Measurements from ENCODE around the gene ZC3H12A.

The ZC3H12A gene

DNA sequence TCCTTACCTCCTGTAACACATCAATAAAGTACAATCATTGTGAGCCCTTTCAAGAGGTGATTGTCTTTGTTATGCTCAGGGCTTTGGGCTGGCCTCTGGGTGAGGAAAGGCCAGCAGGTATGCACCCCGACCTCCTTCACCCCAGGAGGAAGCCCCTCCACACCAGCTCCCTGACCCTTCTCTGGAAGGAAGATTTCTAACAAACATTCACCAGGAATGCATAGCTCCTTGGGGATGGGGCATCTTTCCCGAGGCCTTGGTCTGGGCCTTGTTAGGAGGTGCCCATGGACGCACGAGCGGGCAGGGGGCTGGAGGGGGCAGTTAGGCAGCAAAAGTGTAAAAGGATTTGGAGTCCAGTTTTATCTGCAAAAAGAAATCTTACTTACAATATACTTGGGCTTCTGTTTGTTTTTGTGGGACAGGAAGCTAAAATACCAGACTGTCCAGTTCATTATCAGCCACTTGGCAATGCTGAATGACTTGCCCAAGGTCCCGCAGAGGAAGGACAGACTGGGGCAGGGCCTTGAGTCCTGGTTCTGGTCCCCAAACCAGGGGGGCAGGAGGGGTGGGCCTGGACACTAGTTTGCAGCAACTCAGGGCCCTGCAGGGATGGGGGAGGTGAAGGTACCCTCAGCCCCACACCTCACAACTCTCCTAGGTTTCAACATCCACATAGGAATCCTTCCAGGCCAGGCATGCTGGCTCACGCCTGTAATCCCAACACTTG, 10.1 kb downstream of the ZC3H12A start:
- H2AFZ ChIP-seq, result no peak overlapping the region
- no peaks in the 10 kb centered on the region for H3K9me3 ChIP-seq (ENCODE audit: control insufficient read depth, low read length)
- no peak overlapping the region for H3K4me2 ChIP-seq (ENCODE audit: low read length)
- H3K36me3 ChIP-seq (ENCODE audit: control insufficient read depth, insufficient read depth, low read length), result no peaks in the 10 kb centered on the region
- H3K27me3 ChIP-seq (ENCODE audit: control insufficient read depth, insufficient read depth, low read length), result no peaks in the 10 kb centered on the region
- H3K9ac ChIP-seq, result no peak overlapping the region
- H3K27ac ChIP-seq, result no peak overlapping the region
- TF ChIP-seq, protein P1, sequence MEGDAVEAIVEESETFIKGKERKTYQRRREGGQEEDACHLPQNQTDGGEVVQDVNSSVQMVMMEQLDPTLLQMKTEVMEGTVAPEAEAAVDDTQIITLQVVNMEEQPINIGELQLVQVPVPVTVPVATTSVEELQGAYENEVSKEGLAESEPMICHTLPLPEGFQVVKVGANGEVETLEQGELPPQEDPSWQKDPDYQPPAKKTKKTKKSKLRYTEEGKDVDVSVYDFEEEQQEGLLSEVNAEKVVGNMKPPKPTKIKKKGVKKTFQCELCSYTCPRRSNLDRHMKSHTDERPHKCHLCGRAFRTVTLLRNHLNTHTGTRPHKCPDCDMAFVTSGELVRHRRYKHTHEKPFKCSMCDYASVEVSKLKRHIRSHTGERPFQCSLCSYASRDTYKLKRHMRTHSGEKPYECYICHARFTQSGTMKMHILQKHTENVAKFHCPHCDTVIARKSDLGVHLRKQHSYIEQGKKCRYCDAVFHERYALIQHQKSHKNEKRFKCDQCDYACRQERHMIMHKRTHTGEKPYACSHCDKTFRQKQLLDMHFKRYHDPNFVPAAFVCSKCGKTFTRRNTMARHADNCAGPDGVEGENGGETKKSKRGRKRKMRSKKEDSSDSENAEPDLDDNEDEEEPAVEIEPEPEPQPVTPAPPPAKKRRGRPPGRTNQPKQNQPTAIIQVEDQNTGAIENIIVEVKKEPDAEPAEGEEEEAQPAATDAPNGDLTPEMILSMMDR (IDR thresholded peaks at IDR 0.05), result no peak
- no peaks in the 10 kb centered on the region for H3K79me2 ChIP-seq
- no peak overlapping the region for H3K4me3 ChIP-seq (ENCODE audit: low read depth, low read length)
- H3K4me1 ChIP-seq, result no peaks in the 10 kb centered on the region

DNA sequence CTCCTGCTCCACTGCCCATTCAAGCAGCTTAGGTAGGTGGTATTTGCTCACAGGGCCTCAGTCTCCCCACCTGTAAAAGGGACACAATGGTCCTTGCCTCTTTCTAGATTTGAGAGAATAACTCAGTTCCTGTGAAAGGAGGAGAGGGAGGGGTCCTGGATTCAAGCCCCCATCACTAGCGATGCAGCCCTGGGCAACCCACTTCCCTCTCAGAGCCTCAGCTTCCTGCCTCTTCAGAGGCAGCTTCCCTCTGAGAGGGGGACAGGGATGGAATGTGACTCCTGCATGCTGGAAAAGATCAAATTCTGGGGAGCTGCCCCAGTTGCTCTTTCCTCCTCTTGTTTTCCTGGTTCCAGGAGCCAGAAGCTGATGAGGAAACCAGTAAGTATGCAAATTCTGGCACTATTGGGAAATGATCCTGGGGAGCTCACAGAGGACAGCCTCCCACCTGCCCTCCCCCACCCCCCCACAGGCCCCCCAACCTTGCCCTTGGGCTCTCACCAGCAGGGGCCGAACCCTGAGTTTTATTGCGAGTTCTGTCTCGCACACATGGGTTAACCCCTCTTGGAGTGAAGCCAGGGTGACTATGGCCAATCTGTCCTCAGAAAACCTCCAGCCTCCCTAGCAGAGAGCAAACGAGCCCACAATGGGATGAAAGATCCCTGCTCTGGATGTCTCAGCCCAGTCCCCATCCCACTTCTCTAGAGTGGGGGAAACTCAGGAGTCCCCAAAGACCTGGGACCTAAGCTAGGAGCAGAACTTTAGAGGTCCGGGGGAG, 11.7 kb downstream of the ZC3H12A start:
- Histone ChIP-seq H2AFZ (no peak overlapping the region), H3K4me1 (no peaks in the 10 kb centered on the region), H3K36me3 (ENCODE audit: control insufficient read depth, insufficient read depth, low read length) (no peaks in the 10 kb centered on the region), H3K4me2 (ENCODE audit: low read length) (no peak overlapping the region), H3K27me3 (ENCODE audit: control insufficient read depth, insufficient read depth, low read length) (no peaks in the 10 kb centered on the region), H3K9me3 (ENCODE audit: control insufficient read depth, low read length) (no peaks in the 10 kb centered on the region), H3K4me3 (ENCODE audit: low read depth, low read length) (no peak overlapping the region), H3K9ac (no peak overlapping the region), H3K27ac (no peak overlapping the region), H3K79me2 (no peaks in the 10 kb centered on the region)
- TF ChIP-seq, protein P1 (IDR thresholded peaks at IDR 0.05), result no peak

GRCh38 chr1:37486680-37487618, 12.6 kb downstream of the ZC3H12A start:
- Histone ChIP-seq H3K4me2 (ENCODE audit: low read length) (no peak overlapping the region), H2AFZ (no peak overlapping the region), H3K36me3 (ENCODE audit: control insufficient read depth, insufficient read depth, low read length) (no peaks in the 10 kb centered on the region), H3K79me2 (no peaks in the 10 kb centered on the region), H3K4me3 (ENCODE audit: low read depth, low read length) (no peak overlapping the region), H3K27me3 (ENCODE audit: control insufficient read depth, insufficient read depth, low read length) (no peaks in the 10 kb centered on the region), H3K9ac (no peak overlapping the region), H3K4me1 (no peaks in the 10 kb centered on the region), H3K27ac (peak overlapping the region; percentile 42), H3K9me3 (ENCODE audit: control insufficient read depth, low read length) (no peaks in the 10 kb centered on the region)
- TF ChIP-seq, protein P1 (IDR thresholded peaks at IDR 0.05), result peak; percentile 87

- TF ChIP-seq, protein P1 (IDR thresholded peaks at IDR 0.05), result no peak
- Histone ChIP-seq H2AFZ (no peak overlapping the region), H3K27me3 (ENCODE audit: control insufficient read depth, insufficient read depth, low read length) (no peaks in the 10 kb centered on the region), H3K27ac (peak overlapping the region; percentile 42), H3K4me1 (no peaks in the 10 kb centered on the region), H3K79me2 (no peaks in the 10 kb centered on the region), H3K4me3 (ENCODE audit: low read depth, low read length) (no peak overlapping the region), H3K9me3 (ENCODE audit: control insufficient read depth, low read length) (no peaks in the 10 kb centered on the region), H3K9ac (no peak overlapping the region), H3K4me2 (ENCODE audit: low read length) (no peak overlapping the region), H3K36me3 (ENCODE audit: control insufficient read depth, insufficient read depth, low read length) (no peaks in the 10 kb centered on the region)
These were observed 13.2 kb downstream of the ZC3H12A start for GRCh38 chr1:37487619-37487984.
